HS-5 (cell line): ENCODE results near the gene VRK3.
"Not testable (repeated sequence)": the region's sequence is repeated elsewhere in the genome, so short reads cannot be mapped to it uniquely, and the experiment has no call there.

Experiments
- DNase-seq: peaks from one replicate; pipeline ENCODE4 v3.0.0-alpha.2; 2012; ENCODE audit warnings: low read depth

Gene VRK3, protein sequence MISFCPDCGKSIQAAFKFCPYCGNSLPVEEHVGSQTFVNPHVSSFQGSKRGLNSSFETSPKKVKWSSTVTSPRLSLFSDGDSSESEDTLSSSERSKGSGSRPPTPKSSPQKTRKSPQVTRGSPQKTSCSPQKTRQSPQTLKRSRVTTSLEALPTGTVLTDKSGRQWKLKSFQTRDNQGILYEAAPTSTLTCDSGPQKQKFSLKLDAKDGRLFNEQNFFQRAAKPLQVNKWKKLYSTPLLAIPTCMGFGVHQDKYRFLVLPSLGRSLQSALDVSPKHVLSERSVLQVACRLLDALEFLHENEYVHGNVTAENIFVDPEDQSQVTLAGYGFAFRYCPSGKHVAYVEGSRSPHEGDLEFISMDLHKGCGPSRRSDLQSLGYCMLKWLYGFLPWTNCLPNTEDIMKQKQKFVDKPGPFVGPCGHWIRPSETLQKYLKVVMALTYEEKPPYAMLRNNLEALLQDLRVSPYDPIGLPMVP

DNA sequence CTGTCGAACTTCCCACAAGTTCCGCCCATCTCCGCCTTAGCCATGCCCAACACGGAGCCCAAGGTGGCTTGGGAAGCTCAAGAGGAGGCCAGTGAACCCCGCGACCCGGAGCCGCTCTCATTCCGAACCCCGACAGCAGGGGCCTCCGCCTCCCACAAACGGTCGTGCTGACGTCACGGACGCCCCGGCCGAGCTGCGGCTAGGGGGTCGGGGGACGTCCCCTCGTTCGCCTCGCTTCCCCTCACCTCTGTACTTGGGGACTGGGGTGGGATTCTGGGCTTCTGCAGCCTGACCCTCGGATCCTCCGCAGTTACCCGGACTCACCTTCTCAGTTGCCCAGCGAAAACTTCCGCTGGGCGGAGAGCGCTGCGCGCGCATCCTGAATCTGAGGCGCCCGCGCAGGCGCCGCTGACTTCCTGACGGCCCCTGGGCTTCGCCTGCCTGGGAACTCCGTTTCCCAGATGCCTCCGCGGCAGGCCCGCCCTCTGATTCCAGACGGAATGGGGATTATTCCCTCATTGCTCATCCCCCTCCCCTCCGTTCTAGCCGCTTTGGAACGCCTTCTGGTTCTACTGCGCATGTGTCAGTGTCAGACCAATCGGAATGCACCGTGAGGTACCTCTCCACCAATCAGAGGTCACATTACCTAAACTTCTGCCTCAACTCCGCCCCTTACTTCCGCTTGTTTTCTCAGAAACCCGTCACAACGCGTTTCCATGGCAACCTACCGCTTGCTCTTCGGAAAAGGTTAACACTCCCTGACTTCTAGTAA is at the start of gene VRK3:
Gene VRK3 (minus strand): TSS at position 351 of the 772 bp plus-strand sequence. CDS start 9,210 bp downstream, outside the sequence.
- peak; percentile 100 for DNase-seq

DNA sequence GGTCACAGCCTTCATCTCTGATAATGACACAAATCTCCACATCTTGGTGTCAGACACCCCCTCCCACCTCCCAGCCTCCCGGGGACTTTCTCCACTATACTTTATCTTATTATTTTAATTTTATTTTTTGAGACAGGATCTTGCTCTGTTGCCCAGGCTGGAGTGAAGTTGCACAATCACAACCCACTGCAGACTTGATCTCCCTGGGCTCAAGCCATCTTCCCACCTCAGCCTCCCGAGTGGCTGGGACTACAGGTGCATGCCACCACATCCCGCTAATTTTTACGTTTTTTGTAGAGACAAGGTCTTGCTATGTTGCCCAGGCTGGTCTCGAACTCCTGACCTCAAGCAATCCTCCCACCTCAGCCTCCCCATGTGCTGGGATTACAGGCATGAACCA is 43.2 kb upstream of the VRK3 start:
- not testable (repeated sequence) for DNase-seq

DNA sequence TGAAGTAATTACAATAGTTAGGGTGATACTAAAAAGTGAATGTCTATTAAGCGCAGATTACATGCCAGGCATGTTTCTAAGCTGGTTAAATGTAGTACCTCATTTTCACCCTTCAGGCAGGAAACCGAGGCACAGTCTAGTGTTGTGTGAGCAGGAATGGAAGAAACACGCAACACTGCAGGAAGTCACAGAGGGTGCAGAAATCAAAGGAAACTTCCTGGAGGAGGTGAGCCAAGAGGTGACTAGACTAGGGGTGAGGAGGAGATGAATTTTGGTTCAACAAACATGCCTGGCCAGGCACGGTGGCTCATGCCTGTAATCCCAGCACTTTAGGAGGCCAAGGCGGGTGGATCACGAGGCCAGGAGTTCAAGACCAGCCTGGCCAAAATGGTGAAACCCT is 42.4 kb upstream of the VRK3 start:
- no peak for DNase-seq

DNA sequence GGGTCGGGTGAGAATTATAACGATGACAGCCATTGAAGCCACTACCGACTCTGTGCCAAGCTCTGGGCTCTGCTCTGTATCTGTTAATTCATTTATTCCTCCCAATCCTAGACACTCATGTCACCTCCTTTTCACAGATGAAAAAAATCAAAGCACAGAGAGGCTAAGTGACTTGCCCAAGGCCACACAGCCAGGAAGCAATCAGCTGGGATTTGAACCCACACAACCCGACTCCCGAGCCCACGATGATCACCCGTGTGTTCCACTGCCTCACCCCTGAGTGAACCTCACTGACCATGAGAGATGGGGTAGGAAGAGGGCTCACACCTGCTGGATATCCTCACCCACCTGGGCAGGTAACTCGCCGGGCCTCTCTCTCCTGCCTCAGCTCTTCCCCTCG is 40.8 kb upstream of the VRK3 start:
- no peak for DNase-seq

DNA sequence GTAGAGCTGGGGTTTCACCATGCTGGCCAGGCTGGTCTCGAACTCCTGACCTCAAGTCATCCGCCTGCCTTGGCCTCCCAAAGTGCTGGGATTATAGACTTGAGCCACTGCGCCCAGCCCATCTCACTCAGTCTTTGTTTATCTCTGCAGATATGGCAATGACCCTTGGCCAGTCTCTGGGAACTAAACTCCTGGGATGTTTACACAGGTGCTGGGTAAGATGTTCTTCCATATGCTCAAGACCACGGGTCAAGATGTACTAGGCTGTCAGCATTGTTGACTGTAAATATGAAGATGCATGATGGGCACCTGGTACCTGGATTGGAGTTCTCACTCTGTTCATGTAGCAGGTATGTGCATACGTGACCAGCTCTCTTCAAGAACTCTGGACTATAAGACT is 36.5 kb upstream of the VRK3 start:
- DNase-seq: no peak

DNA sequence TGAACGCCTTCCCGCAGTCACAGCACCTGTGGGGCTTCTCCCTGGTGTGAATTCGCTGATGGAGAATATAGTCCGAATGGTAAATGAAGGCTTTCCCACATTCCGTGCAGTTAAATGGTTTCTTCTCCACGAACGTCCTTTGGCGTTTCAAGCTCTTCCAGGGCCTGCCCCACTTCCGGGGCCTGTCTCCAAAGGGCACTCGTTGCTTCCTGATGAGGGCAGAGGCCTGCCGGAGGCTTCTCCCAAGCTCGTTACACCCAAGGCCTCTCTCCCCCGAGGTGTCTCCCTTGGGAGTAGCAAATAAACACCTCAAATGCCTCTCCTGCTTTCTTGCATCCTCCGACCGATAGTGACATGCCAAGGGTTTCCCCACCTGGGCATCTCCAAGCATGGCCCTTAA is 34.9 kb upstream of the VRK3 start:
- DNase-seq: no peak

DNA sequence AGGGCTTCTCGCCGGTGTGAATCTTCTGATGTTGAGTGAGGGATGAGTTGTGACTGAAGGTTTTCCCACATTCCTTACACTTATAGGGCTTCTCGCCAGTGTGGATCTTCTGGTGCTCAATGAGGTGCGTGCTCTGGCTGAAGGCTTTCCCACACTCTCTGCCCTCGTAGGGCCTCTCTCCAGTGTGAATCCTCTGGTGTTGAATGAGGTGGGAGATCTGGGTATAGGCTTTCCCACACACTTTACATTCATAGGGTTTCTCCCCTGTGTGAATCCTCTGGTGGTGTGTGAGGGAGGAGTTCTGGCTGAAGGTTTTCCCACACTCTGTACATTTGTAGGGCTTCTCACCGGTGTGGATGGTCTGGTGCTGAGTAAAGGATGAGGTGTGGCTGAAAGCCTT is 33.9 kb upstream of the VRK3 start:
- no peak for DNase-seq

DNA sequence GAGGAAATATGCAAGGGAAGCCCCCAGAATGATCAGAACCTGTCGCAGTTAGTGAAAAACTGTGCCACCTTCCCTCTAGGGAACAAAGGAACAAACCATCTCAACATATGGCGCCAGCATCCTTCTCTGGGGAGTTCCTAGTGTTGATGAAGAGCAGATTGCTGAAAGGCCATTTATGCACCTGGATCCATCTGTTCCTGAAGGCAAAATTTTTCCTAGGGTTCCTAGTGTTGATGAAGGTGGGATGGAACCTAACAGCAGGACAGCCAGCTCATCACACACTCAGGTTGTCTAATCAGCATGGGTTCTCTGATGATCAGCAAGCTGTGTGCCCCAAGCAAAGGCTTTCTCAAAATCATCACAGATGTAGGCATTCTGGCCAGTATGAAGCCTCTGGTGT is 33.3 kb upstream of the VRK3 start:
- DNase-seq: no peak

DNA sequence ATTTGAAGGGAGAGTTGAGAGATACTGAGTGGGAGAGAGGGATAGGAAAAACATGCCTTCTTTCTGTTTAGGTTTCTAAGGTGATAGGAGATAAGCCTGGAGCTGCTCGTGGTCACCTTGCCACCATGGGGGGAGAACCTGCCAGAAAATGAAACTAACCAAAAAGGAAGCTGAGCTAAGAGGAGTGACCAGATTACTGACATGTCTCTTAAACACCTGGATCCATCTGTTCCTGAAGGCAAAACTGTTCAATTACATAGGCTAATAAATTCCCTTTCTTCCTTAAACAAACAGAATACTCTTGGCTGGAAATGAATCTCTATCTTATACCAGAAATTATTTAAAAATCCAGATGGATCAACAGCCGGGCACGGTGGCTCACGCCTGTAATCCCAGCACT is 27.9 kb upstream of the VRK3 start:
- no peak for DNase-seq

DNA sequence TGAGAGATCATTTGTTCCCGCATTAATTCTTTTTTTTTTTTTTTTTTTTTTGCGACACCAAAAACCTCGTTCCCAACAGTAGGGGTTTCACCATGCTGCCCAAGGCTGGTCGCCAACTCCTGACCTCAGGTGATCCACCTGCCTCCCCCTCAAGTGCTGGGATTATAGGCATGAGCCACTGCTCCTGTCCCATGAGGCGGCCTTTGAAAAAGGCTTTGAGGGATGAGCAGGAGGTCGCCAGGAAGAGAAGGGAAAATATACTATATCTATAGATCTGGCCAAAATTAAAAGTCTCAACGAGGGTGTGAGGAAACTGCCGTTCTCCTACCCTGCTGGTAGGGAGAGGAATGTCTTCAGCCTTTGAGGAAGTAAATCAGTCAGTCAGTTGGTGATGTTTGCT is 26.8 kb upstream of the VRK3 start:
- no peak for DNase-seq

DNA sequence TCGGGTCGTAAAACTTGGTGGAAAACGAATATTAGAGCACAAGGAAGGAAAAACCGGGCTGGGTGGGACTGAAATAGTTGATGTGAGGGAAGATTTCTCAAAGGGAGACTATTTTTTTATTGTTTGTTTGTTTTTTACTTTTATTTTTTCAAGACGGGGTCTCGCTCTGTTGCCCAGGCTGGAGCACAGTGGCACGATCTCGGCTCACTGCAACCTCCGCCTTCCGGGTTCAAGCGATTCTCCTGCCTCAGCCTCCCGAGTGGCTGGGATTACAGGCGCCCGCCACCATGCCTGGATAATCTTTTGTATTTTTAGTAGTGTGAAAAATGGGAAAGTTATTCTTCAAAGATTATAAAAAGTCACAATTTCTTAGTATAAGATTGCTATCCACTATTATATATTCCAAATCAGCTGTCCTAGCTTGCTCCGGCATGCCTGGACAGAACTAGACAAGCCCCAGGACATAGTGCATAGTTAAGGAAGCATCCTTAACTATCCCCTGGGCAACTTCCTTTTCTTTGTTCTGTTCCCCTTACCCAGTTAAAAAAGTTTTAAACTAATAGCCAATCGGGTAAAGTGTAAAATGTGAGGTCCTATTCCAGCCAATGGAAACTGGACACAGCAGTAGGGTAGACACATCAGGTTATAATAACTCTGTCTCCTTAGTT is 26.2 kb upstream of the VRK3 start:
- not testable (repeated sequence) for DNase-seq

DNA sequence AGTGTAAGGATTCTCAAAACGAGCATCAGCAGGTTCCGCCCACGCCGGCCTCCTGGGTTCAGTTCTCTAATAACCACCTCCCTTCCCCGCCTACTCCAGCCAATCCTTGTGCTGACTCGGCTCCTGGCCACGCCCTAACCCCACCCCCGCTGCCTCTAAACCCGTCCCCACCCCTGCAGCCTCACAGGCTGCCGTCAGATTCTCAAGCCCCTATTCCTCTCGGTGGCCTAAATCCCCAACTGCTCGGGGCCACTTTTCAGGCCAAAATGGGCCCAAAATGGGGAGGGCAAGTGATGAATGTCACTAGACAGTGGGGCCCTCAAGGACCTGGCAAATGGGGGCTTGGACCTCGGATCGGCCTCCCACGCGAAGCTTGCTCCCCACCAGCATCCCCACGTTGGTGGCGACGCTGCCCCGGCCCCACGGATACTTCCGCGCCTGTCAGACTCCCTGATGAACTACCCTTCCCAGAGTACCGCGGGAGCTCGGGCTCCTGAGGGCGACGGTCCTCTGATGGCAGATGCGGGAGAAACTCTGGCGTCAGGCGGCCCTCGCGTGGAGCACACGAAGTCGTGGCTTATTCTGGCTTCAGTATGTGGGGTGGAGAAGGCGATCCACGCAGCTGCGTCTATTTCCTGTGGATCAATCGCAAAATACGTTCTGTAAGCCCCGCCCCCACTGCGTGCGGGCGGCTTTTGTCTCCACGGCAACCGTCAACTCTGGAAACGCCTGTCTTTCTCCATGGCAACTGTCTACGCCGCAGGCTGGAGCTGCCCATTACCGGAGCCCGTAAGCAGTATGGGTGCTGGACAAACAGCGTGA is 25.4 kb upstream of the VRK3 start:
- no peak for DNase-seq

DNA sequence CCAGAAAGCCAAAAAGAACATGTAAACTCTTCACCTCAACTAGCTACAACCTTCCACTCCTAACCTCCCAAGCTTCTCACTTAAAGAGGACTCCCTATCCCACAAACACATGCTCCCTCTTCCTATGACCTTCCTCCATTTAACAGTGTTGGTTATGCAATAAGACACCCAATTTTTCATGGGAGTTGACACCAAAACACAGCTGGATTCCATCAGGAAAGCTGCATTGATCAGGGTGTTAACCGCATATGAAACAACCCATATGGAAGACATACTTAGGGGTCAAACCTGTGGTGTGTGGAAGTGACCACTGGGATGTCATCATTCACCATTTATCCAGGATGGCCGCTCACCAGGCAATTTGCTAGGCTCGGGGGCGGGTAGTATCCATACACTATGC is 22.5 kb upstream of the VRK3 start:
- no peak for DNase-seq

DNA sequence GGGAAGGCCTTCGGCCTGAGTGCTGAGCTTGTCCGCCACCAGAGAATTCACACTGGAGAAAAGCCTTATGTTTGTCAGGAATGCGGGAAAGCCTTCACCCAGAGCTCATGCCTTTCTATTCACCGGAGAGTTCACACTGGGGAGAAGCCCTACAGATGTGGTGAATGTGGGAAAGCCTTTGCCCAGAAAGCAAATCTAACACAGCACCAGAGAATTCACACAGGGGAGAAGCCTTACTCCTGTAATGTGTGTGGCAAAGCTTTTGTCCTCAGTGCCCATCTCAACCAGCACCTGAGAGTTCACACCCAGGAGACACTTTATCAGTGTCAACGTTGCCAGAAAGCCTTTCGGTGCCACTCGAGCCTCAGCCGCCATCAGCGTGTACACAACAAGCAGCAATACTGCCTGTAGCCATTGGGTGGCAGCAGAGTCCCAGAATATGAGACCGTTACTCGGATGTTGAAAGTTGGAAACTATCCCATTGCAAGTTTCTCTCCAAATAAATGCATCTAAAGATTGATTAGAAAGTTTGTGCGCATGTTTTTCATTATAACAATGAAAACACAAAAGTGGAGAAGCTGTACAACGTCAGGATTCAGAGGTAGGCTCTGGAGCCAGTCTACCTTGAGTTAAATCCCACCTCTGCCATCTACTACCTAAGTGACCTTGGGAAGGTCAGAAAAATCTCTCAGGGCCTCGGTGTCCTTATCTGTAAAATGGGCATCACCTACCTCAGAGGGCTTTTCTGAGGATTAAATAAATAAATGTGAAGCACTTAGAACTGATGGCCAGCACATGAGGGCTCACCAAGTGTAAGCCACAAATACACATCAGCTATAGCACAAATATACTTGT is 21.7 kb upstream of the VRK3 start:
- DNase-seq: no peak

DNA sequence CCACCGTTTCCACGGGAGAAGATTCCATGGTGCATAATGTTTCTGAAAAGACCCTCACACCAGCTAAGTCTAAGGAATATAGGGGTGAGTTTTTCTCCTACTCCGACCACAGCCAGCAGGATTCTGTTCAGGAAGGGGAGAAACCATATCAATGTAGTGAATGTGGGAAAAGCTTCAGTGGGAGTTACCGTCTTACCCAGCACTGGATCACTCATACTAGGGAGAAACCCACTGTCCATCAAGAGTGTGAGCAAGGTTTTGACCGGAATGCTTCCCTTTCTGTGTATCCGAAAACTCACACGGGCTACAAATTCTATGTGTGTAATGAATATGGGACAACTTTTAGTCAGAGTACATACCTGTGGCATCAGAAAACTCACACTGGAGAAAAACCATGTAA is 19.8 kb upstream of the VRK3 start:
- DNase-seq: no peak

DNA sequence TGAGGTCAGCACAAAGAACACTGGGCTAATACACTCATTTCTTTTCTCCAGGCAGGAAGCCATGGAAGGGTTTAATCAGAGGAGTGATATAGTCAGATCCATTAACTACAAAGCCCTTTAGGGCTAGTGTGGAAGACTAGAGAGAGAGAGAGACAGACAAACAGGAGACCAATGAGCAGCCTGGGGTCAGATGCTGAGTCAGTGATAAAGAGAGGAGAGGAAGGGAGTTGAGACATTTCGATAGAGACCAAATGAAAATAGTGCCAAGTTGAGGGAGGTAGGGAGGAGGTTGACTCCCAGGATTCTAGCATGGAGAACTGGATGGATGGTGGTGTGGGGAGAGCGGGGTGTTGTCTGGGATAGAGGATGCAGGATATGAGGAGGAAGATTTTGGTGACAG is 18.8 kb upstream of the VRK3 start:
- no peak for DNase-seq

DNA sequence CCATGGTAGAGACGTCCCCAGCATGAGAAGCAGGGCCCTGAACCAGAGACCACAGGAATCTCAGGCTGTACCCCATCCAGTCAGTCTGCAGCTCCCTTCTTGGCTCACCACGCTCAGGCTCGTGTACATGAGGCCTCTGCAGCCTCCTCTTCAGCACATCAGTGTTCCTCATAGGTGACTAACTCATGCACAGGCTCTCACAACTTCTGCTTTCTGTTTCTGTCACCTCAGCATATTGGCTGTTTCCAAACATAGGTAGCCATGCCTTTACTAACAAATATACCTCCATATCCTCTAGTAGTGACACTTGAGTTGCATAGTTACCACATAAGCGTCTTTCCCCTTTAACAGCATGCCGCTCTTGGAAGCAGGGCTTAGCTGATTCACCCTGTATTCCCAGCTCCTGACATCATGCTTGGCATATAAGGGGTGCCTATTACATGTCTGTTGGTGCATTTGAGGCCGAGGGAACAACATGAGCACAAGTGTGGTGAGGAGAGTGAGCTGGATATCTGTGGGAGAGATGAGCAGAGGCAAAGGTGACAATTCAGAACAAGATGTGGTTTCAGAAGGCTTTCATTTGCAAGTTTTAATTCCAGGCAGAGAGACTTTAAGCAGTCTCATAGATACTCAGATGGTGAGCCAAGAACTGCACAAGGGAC is 17.3 kb upstream of the VRK3 start:
- no peak for DNase-seq

DNA sequence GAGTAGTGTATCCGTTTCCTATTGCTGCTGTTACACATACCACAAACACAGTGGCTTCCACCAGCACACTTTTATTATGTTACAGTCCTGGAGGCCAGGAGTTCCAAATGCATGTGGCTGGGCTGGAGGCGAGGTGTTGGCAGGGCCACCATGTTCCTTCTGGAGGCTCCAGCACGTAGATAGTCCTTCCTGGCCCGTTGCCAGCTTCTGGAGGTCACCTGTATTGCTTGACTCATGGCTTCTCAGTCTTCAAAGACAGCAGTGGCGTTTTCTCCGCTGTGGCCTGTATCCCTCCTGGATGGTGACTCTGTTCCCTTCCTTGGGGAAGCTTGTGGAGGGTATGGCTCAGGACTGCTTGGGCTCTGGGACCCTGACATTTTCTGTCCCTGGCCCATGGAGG is 15.8 kb upstream of the VRK3 start:
- no peak for DNase-seq

DNA sequence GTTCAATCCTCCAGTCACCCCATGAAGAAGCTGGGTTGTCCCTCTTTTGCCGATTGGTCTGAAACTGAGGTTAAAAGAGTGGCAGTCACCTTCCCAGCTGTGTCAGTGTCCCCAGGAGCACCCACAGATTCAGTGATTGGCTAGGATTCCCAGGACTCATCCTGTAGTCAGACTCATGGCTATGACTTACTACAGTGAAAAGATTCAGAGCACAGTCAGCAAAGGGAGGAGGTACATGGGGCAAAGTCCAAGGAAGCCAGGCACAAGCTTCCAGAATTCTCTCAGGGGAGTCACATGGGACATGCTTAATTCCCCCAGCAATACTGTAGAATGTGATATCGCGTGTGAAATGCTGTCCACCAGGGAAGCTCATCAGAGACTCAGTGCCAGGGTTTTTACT is 14.8 kb upstream of the VRK3 start:
- no peak for DNase-seq

DNA sequence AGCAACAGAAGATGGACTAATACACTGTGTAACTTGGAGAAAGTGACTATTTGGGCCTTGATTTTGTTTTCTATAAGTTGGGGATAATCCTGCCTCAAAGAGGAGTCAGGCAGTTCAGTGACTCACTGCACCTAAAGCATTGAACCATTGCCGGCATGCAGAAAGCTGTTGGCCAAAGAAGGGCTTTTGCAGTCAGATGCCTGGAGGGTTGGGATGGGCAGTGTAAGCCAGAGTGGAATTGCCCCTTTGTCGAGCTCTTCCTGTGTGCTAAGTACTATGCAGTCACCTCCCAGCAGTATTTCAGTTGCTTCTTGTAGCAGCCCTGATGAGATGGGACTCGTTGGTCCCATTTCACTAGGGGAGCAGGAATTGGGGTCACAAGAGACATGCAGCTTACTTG is 11.7 kb upstream of the VRK3 start:
- DNase-seq: no peak

DNA sequence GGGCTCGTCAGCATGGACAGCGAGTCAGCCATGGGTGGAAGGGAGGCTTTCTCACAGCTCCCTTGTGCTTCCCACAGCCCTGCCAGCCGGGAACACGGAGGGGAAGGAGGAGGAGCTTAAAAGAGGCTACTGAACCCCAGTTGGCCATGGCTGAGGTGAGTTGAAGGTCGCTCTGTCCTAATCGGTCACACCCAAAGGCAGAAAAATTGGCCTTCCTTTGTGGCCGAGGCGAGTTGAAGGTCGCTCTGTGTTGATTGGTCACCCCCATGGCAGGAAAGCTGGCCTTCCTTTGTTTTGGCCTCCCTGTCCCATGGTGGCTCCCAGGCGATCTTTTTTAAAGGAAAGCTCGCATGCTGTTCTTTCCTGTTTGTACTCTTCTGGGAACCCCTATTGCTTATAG is 5.8 kb upstream of the VRK3 start:
- no peak for DNase-seq
